Left cardiac atrium (tissue), 4 donors: Measurements from ENCODE around the gene MIEF2. TPM values are rescaled to one million over a fixed set of nuclear protein-coding genes. Genes with fewer than 3 reads are reported as not detected.

Source experiments
- ATAC-seq, 2 donors: fragments of 200-7000 bp; cut with Tn5 transposase; one replicate each; pipeline ENCODE4 v1.9.1; 2020; ENCODE audit warnings: mild to moderate bottlenecking in 2 of 2, moderate library complexity in 2 of 2
- DNase-seq: peaks from one replicate; pipeline ENCODE4 v3.0.0-alpha.2; 2020
- intact Hi-C, 2 donors: fragments of 100-400 bp; cut with DNase I; formaldehyde crosslinking; loops; one replicate each; pipeline versions ENCODE4 v1.14.1 to v1.15.1; 2022 to 2023
- total RNA-seq, 2 donors: library from RNA; stranded (reverse); fragmentation: NEBNext Ultra II Directional; extraction: Animal tissue kit (Norgen Biotek cat#: 25700); gene quantifications; one replicate each; pipeline ENCODE4 v1.2.1, GENCODE V29; 2021
- donor health status: DM: no; HTN: yes; CAD: no.
- donor health status: DM: no; HTN: yes; CAD: no; lungs with severe emphysema.
- donor health status: DM: yes; HTN: yes; CAD: no.
- donor health status: Dilated cardiomyopathy.

The MIEF2 gene
- total RNA-seq, 2 donors from 2014 or later: 16.2 to 16.8 TPM

DNA sequence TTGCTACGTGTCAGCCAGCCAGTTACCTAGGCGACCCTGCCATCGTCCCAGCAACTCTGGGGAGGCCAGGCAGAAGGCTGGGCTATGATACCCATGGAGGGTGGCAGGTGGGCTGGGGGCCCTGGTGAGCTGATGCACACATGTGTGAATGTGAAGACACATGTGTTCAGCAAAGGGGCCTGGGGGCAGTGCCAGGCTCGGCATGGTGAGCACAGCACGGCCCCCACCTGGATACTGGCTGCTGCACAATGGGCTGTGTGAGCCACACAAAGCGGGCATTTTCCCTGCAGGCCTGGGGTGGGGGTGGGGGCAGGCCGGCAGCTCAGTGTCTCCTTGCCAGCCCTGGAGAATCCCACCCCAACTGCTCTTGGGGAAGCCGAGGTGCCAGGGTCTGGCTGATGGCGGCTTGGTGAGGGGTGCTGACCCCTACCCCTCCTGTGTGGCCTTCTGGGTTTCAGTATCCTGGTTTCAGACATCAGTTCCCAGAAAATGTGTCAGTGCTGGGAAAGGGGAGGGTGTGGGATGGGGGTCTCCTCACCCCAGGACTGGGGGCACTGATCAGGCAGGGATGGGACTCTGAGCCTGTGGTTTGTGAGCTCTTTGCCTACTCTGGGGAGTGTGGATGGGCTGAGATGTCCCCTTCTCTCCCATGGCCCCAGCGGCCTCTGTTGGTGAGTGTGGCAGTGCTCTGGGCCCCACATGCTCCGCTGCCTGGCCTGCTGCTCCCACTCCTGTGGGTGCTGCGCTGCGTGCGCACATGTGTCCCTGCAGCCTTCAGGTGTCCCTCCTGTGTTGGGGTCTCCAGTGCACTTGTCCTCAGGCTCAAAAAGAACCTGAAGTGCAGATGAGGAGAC is 29.9 kb upstream of the MIEF2 start:
- intact Hi-C loops: no loop called here
- no peak for ATAC-seq

DNA sequence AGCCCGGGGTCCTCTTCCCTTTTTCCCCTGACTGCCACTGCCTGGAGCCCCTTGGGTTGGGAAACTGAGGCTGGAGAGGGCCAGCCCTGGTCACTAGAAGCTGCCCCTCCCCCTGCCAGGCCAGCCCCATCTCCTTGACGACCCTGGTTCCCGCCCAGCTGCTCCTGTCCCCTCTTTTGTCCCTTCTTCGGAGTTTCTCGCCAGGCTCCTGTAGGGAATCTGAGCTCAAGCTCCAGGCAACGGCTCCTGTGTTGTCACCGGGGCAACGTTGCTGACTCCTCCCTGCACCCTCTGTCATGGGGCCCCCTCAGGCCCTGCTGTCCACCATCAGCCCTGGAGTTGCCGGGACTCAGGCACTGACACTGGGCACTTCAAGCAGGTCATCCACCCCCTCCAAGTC is 29.3 kb upstream of the MIEF2 start:
- DNase-seq (no peak), ATAC-seq (no peak)
- intact Hi-C loops: no loop called here

More for the DNA sequence above, 29.9 kb upstream of the MIEF2 start:
- DNase-seq: no peak

DNA sequence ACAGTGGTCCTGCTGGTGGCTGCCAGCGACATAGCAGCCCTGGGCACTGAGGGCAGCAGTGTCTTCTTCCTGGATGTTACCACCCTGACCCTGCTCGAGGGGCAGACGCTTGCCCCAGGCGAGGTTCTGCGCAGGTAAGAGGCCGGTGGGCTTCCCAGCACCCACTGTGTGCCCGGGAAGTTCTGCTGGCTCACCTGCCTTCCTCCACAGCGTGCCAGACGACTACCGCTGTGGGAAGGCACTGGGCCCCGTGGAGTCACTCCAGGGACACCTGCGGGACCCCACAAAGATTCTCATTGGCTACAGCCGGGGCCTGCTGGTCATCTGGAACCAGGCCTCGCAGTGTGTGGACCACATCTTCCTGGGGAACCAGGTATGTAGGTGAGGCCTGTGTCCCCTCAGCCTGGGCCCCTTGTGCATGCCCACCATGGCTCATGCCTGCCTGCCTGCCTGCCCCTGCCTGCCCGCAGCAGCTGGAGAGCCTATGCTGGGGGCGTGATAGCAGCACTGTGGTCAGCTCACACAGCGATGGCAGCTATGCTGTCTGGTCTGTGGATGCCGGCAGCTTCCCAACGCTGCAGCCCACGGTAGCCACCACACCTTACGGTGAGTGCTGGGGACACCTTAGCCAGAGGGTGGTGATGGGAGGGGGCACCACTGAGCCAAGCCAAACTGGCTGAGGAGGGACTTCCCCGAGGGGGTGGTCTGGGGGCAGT is 26.5 kb upstream of the MIEF2 start:
- DNase-seq: no peak
- intact Hi-C loops: no loop called here
- ATAC-seq: no peak

DNA sequence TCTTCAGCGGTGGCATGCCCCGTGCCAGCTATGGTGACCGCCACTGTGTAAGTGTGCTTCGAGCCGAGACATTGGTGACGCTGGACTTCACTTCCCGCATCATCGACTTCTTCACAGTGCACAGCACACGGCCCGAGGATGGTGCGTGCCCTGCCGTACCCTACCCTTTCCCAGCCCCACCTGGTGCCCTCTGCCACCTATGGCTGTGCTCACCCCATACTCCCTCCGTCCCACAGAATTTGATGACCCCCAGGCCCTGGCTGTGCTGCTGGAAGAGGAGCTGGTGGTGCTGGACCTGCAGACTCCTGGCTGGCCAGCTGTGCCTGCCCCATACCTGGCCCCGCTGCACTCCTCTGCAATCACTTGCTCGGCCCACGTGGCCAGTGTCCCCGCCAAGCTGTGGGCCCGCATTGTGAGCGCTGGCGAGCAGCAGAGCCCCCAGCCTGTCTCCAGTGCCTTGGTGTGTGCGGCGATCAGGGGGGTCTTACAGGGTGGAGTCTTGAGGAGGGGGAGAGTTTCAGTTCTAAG is 25.5 kb upstream of the MIEF2 start:
- ATAC-seq (no peak), DNase-seq (no peak)
- intact Hi-C loops: no loop called here

DNA sequence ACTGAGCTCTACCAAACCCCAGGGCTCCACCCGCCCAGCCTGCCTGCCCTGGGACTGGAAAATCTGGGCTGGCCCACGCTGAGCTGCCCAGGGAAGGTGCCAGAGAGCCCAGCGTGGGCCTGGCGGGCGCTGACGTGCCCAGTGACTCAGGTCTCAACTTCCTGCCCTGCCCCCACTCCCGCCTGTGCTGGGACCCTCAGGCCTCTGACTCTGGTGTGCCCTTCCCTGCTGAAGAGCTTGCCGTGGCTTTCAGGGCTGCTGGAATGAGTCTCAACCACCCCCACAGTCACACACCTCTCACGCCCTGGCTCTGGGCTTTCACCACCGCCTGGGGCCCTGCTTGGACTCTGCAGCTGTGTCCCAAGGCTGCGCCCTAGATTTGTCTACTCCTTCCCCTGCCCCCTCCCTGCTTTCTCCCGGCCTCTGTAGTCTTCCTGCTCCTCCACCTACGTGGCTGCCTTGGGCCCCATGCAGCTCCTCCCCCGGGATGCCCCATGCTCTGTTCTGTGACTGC is 24.7 kb upstream of the MIEF2 start:
- ATAC-seq (peak; percentile 21 to 39), DNase-seq (no peak)
- intact Hi-C loops: no loop called here

DNA sequence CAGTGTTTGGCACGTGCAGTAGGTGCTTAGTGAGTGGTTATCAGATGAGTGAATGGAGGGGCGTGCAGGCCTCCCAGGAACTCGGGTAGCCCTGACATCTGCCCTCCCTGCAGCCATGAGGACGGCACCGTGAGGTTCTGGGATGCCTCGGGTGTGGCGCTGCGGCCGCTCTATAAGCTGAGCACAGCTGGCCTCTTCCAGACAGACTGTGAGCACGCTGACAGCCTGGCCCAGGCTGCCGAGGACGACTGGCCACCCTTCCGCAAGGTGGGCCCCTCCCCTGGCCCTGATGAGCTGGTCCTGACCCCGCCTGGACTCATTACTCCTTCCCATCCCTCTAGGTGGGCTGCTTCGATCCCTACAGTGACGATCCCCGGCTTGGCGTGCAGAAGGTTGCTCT is 24.0 kb upstream of the MIEF2 start:
- intact Hi-C loops: no loop called here
- no peak for ATAC-seq

DNA sequence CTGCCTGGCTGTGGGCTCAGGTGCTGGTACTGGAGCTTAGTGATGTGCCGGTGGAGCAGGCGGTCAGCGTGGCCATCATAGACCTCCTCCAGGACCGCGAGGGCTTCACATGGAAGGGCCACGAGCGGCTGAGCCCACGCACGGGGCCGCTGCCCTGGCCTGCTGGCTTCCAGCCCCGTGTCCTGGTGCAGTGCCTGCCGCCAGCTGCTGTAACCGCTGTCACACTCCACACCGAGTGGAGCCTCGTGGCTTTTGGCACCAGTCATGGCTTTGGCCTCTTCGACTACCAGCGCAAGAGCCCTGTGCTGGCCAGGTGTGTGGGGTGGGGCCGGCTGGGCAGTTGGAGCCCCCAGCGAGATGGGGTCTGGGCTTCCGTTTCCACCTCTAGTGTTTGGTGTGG is 23.0 kb upstream of the MIEF2 start:
- ATAC-seq (no peak), DNase-seq (no peak)
- intact Hi-C loops: no loop called here

More for the DNA sequence above, 24.0 kb upstream of the MIEF2 start:
- no peak for DNase-seq

DNA sequence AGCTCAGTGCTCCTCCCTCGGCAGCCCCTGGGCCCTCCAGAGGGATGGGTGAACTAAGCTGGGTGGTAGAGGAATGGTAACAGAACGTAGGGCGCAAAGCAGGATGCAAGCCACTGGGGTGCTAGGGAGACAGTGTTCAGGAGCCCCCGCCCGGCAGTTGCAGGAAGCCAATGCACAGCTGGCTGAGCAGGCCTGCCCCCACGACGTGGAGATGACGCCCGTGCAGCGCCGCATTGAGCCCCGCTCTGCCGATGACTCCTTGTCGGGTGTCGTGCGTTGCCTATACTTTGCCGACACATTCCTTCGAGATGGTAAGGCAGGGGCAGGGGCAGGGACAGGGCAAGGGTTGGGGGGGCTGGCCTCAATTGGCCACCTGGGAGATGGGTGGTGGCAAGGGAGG is 22.2 kb upstream of the MIEF2 start:
- ATAC-seq: no peak
- intact Hi-C loops: no loop called here
- no peak for DNase-seq

DNA sequence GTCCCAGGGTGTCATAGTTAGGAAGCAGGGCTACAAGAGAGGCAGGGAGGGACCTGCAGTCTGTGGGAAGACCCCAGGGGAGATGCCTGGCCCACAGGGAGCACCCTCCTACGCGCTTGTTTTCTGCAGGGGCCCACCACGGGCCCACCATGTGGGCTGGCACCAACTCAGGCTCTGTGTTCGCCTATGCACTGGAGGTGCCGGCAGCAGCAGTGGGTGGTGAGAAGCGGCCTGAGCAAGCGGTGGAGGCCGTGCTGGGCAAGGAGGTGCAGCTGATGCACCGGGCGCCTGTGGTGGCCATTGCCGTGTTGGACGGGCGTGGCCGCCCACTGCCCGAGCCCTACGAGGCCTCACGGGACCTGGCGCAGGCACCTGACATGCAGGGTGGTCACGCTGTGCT is 20.0 kb upstream of the MIEF2 start:
- no peak for ATAC-seq
- DNase-seq: no peak

DNA sequence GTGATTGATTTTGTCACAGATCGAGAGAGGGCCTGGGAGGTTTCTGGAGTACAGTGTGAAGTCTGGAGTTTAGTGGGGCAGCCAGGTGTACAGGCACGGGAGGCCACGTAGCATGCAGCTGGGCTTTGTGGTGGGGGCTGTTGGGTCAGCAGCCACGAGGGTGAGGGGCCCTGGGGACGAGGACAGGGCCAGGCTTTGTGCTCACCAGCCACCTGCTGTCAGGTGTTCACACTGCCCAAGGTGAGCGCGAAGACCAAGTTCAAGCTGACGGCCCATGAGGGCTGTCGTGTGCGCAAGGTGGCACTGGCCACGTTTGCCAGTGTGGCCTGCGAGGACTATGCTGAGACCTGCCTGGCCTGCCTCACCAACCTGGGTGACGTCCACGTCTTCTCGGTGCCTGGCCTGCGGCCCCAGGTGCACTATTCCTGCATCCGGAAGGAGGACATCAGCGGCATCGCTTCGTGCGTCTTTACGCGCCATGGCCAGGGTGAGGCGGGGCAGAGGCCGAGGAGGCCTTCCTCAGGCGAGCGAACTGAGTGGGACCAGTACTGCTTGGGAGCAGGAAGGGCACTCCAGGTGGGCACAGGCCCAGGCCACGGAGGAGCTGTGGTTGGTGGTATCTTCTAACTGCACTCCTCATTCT is 19.1 kb upstream of the MIEF2 start:
- DNase-seq: no peak
- ATAC-seq: no peak
- intact Hi-C loops: no loop called here

More for the DNA sequence above, 20.0 kb upstream of the MIEF2 start:
- intact Hi-C loops: no loop called here

DNA sequence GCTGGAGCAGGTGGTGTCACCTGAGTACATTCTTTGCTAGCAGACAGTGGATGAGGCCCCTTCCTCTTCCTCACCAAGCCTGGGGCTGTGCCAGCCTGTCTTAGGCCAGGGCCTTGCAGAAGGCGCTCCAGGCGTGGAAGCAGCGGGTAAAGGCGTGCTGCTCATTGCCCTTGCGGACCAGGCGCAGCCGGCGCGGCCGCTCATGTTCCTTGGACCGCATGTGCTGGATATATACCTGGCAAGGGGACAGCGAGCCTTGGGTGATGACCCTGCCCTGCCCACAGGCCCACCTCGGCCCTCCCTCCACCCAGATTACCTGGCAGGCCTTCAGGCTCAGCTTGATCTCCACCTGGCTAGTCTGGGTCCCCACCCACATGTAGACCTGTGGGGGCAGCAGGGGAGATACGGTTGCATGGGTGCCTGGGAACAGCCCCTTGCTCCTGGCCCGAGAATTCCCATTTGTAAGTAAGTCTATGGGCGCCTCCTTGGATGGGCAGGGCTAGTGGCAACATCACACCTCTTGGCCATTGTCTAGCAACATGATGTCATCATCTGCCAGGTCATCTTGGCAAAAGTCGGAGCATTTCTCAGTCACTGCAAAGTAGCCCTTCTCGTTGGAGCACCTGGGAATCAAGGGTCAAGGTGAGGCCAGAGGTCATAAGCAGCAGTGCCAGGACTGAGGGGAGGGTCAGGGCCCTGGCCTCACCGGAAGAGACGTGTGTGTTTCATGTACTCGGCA is 15.3 kb upstream of the MIEF2 start:
- DNase-seq: no peak
- no peak for ATAC-seq
- intact Hi-C loops: no loop called here

DNA sequence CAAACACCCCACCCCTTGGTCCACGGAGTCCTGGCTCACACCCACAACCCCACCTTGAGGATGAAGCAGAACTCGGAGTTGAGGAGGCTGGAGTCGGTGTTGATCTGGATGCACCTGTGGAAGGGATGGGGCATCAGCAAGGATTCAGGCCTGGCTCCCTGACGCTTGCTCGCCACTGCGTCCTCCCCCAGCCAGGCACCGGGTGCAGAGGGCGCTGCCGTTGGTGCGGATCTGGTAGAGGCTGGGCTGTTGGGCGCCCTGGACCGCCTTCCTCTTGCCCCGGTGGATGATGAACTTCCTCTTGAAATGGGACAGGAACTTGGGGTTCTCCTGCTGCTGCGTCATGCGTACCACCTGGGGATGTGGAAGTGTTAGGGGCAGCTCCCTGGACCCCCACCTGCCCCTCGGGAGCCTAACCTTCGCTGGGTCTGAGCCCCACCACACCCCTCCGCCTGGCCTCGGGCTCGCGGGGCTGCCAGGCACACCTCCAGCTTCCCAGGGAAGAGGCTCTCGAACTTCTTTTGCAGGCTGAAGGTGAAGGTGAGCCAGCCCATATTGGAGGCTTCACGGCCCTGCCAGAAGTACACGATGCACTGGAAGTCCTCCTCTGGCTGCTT is 14.2 kb upstream of the MIEF2 start:
- intact Hi-C loops: no loop called here
- DNase-seq: no peak
- ATAC-seq: no peak

DNA sequence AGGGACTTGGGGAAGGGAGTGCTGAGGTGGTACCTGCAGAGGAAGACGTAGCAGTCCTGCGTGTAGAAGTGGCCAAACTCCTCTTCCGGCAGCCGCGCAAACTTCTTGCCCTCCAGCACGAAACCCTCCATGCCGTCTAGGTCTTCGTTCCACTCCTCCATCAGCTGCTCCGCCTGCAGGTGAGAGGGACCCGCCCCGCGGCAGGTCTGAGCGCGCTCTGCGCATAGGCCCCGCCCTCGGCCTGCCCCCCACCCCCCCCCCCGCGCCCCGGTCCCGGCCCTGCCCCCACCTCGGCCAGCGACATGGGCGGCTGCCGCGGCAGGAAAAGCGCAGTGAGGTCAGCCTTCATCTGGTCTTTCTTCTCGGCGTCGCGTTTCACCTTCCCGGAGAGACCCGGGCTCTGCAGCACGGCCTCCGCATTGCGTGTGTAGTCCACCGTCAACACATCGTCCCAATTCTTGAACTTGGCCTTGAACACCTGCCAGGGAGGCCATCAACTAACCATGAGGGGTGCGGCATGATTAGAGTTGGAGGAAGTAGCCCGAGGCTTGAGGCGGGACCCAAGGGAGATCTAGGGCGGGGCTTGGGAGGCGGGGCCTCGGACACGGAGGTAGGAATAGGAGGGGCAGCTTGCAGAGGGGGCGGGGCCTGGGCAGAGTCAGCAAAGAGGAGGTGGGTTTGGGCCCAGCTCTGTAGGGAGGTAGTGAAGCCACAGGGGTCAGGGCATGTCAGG is 13.4 kb upstream of the MIEF2 start:
- peak; percentile 47 to 65 for ATAC-seq
- intact Hi-C loops: no loop called here
- peak; percentile 70 for DNase-seq

DNA sequence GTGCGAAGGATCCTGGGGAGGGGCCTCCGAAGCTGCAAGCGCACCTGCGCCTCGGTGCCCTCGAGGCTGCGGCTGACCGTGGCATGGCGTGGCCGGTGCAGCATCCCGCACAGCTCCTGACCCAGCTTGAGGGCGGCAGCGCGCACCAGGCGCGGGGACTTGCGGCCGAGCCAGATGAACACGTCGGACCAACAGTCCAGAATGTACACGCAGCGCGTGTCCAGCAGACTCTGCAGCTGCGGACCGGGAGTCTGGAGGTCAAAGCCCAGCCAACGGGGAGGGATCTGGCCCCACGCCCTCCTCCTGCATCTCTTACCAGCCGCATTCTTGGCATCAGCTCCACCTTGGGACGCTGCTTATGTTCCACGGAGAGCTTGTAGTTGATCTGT is 12.9 kb upstream of the MIEF2 start:
- peak; percentile 3 to 20 for ATAC-seq
- intact Hi-C loops: no loop called here
- peak; percentile 55 for DNase-seq

DNA sequence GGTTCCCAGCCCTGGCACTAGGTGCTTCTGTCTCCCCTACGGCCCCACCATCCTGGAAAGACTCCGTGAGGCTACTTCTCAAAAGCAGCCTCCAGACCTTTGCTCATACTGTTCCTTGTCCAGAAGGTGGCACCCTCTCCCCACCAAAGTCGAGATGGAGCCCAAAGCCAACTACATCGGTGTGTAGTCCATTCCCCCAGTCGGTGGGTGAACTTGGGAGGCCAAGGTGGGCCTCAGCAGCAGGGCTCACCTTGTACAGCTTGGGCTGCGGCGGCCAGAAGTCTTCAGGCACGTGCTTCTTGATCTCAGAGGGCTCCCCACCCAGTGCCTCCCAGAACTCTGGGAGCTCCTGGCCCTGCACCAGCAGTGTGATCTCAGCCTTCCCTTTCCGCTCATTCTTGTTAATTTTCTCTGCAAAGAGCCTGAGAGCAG is 12.1 kb upstream of the MIEF2 start:
- ATAC-seq (peak; percentile 48 to 49), DNase-seq (peak; percentile 71)
- intact Hi-C loops: no loop called here

DNA sequence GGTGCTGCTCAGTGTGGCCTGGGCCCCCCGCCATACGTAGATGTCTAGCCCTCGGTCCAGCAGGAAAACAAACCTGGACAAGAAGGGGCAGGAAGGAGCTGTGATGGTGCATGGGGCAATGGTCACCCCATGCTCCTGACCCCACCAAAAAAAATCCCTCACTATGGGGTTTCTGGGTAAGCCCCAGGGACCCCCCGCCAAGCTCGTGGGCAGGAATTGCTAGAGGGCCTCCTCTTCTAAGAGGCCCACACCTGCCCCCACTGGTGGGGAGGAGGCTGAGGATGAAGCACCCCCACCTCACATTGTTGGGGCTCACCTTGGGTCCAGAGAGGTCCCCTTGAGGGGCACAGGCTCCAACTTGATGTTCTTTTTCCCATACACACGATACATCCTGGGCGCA is 11.7 kb upstream of the MIEF2 start:
- ATAC-seq (no peak), DNase-seq (no peak)
- intact Hi-C loops: no loop called here

DNA sequence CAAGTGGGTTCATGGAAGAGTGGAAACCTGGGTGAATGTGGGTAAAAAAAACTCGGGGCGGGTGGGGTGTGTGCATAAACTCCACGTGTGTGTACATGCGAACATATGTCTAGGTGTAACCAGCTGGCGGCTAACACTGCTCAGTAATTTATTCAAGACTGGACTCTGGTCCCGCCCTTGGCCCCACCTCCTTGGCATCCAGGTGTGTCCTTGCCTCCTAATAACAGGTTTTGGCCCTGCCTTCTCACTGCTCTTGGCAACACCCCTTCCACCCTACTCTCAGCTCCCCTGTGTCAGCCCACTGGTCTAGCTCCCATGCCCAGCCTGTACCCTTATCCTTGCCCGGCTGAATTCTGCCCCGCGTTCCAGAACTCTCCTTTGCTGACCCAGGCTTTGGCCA is 10.2 kb upstream of the MIEF2 start:
- intact Hi-C loops: no loop called here
- ATAC-seq (no peak), DNase-seq (no peak)

DNA sequence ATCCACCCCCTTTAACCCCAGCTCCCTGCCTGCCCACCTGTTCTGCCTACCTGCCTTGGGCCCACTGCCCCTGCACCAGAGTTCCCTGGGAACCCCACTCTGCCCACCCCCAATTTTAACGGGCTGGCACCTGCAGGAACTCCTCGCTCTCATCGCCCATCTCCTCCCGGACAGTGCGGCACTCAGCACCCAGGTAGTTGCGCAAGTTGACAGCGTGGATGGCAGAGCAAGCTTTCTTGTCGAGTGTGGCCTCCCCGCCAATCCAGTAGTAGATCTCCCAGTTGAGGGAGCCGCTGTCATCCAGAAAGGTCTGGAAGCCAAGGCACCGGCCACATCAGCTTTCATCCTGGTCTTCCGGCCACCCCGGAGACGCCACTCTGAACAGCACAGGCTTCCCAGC is 9.8 kb upstream of the MIEF2 start:
- intact Hi-C loops: no loop called here
- DNase-seq (no peak), ATAC-seq (no peak)
